Hair follicle dermal papilla cell (primary cell): Measurements from ENCODE around the gene INTS13. TPM values are rescaled to one million over a fixed set of nuclear protein-coding genes. Genes with fewer than 3 reads are reported as not detected.

Experiments
- total RNA-seq: library from RNA; depleted of rRNA; stranded (reverse); fragments of >200 nt; gene quantifications from 2 replicates; pipeline ENCODE4 v1.2.3, GENCODE V29; 2012

Gene INTS13, protein sequence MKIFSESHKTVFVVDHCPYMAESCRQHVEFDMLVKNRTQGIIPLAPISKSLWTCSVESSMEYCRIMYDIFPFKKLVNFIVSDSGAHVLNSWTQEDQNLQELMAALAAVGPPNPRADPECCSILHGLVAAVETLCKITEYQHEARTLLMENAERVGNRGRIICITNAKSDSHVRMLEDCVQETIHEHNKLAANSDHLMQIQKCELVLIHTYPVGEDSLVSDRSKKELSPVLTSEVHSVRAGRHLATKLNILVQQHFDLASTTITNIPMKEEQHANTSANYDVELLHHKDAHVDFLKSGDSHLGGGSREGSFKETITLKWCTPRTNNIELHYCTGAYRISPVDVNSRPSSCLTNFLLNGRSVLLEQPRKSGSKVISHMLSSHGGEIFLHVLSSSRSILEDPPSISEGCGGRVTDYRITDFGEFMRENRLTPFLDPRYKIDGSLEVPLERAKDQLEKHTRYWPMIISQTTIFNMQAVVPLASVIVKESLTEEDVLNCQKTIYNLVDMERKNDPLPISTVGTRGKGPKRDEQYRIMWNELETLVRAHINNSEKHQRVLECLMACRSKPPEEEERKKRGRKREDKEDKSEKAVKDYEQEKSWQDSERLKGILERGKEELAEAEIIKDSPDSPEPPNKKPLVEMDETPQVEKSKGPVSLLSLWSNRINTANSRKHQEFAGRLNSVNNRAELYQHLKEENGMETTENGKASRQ
- 21.6 and 26.9 TPM in 2 replicates for total RNA-seq

DNA sequence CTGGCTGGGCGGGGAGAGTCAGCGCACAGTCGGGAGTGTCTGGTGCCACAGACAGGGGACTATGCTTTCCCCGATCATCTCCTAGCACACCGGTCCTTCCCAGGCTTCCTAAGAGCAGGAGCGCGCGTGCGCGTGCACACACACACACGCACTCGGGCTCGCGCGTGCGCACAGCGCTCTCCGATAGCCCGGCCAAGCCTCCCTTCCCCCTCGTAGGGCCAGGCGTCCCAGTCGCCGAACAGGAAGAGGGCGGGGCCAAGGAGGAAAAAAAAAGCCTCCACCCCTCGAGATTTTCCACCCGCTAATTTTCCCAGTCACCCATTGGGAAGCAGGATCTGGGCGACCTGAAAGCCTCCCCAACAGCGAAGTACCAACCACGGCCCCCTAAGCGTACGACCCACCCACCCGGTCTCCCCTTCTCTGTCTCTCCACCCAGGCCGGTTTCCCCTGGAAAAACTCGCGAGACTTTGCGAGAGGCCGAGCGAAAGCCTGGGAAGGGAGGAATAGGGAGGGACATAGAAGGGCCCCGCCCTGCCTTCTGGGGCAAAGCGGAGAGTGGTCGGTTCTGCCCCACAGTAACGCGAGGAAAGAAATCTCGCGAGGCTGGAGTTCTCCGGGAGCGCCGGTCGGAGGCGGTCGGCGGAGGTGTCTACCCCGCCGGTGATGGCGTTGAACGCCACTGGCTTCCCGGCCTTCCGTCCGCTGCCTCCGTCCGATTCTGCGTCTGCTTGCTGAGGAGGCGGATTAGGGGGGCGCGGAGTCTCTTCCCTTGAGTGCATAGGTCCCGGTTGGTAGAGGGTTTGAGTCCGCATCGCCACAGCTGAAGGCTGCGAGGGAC, at the start of gene INTS13, which contains the start of gene FGFR1OP2:
Gene INTS13, minus strand, starts transcription at position 119 of the 838 bp plus-strand sequence. CDS start 1,178 bp downstream, outside the sequence.
Gene FGFR1OP2, plus strand, starts transcription at position 608 of the 838 bp plus-strand sequence. CDS start 15,689 bp downstream, outside the sequence.

Other genes starting within 250 kb of the INTS13 start
- 20.9 and 23.4 TPM in 2 replicates for gene ITPR2, start 104.8 kb downstream of the INTS13 start, total RNA-seq
- gene FGFR1OP2, start 489 bp upstream of the INTS13 start, total RNA-seq: 28.8 and 35.2 TPM in 2 replicates
- 50.8 and 51.2 TPM in 2 replicates for gene TM7SF3, start 76.4 kb upstream of the INTS13 start, total RNA-seq
- gene MED21, start 84.6 kb upstream of the INTS13 start, total RNA-seq: 48.5 and 57.3 TPM in 2 replicates
- gene C12orf71, start 144.6 kb upstream of the INTS13 start, total RNA-seq: not detected in 2 replicates